ENCODE data around the gene CNTN4.

Gene CNTN4

DNA sequence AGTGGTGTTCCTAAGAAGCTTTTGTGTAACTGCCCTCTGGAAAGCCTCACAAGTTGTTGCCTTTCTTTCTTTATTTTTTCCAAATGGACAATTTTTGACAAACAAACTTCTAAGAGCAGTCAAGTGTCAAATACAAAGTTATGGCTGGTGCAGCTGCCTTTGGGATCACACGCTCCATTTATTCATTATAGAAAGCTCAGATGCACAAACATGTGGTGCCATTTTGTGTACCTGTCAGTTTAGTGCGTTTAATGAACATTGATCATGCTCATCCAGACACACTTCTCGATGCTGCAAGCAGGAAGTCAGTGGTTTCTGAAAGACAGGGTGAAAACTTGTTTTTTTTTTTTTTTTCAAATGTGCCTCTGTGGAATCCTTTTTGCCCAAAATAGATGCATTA, 324.5 kb downstream of the CNTN4 start:
- peak; percentile 51 for DNase-seq

DNA sequence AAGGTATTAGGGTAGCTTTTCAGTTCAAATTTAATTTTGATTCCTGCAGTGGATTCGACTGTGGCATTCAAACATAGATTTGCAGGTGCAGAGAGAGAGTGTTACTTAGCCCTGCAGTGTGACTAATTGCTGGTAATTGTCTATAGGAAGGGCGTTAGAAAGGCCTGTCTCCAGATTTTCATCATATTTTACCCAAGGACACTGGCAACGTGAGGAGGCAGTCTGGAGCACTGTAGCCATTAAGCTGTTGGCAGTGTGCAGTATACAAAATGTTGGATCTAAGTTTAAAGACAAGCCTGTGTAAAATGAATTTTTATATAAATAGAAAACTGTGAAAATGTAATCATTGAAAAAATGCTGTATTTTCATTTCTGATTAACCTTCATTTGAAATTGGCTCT, 342.9 kb downstream of the CNTN4 start:
- DNase-seq = no peak

DNA sequence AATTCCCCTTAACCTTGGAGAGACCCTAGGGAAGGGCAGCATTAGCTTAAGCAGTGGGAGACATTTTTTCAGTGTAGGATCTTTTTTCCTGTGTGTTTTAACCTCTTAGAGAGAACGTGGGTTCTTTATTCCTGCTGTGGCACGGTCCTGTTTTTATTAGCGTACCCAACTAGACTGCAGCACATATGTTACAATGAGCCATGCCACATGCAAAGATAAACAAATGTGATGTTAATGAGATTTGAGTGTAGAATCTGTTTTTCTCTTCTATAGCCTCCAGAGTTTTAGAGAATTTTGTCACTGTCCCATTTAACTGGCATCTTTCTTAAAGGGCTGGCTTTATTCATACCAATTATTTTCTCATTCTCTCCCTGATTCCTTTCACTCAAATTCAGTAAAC, 347.5 kb downstream of the CNTN4 start:
- DNase-seq = no peak

DNA sequence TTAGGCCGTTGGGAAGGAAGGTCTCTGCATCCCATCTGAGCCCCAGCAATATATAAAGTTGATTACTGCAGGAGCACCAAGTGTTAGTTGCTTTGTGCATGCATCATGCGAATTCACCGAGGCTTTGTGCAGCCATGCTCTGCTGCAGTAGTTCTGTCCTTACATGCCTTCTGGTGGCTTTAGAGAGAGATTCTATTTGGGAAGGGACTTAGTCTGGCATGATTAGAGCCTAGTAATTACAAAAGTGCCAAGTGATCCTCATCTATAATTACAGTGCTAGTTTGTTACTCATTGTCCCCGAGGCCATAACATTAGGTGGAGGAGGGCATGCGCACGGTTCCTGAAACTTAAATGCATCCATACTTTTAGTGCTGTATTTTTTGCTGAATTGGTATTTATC, 353.6 kb downstream of the CNTN4 start:
- DNase-seq = no peak

DNA sequence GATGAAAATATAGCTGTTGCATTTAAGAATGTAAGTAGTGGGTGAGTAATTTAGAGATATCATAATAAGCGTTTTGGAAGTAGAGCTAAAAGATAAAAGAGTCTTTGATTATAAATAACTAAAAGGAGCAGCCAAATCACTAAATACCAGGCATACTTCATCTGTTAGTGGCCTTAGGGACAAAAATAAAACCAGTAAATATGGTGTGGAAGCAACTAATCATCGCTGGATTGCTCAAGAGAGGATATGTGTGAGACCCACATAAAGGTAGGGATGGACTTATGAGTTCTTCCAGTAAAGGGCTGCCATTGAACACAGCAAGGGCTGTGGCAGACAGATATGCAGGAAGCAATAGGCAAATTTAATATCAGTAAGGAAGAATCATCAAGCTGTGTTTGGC, 356.2 kb downstream of the CNTN4 start:
- no peak for DNase-seq

- DNase-seq = no peak
These were observed 358.1 kb downstream of the CNTN4 start for GRCh38 chr3:2456788-2457187.

DNA sequence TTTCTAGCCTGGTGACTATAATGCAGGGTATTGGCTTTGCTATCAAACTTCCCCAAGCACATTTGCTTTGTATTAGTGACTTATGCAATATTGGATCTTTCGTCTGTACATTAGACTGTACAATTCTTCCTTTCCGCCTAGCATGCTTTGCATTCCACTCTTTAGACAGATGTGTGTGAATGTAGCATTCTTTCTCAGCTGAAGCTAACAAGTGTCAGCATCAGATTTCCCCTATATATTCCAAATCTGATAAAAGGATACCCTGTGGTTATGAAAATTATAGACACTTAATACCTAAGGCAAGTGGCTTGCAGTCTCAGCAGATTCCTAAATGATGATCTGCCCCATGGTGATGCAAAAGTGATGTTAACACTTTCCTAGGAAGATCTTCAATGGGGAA, 360.1 kb downstream of the CNTN4 start:
- no peak for DNase-seq

GRCh38 chr3:2465842-2466241, 367.2 kb downstream of the CNTN4 start:
- DNase-seq = peak; percentile 53

- DNase-seq = no peak
These were observed 370.1 kb downstream of the CNTN4 start for GRCh38 chr3:2468816-2469215.

GRCh38 chr3:2476996-2477395, 378.3 kb downstream of the CNTN4 start:
- DNase-seq = no peak

GRCh38 chr3:2477620-2478019, 379.0 kb downstream of the CNTN4 start:
- DNase-seq = no peak

- DNase-seq = no peak
These were observed 385.7 kb downstream of the CNTN4 start for GRCh38 chr3:2484162-2485026.

GRCh38 chr3:2485027-2485375, 386.3 kb downstream of the CNTN4 start:
- DNase-seq = no peak

GRCh38 chr3:2495746-2496145, 397.1 kb downstream of the CNTN4 start:
- peak; percentile 4 for DNase-seq

- no peak for DNase-seq
These were observed 406.2 kb downstream of the CNTN4 start for GRCh38 chr3:2504912-2505311.

DNA sequence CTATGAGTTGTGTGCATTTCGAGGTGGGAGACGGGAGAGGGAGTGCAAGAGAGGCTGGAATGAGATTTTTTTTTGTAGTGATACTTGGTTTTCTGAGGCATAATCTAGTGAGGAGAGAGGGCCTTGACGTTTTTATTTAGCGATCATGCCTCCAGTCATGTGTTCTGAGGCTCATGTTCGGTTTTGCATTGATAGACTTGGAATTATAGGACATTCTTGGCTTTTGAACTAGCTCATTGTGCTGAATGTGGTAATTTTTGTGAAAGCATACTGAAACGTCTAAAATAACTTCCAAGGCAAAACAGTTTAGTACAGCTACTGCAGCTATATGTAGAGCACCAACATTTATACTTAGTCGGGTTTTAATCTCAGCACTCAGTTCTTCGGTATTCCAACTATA, 408.1 kb downstream of the CNTN4 start:
- DNase-seq = no peak

- no peak for DNase-seq
These were observed 412.0 kb downstream of the CNTN4 start for GRCh38 chr3:2510591-2511145.

DNA sequence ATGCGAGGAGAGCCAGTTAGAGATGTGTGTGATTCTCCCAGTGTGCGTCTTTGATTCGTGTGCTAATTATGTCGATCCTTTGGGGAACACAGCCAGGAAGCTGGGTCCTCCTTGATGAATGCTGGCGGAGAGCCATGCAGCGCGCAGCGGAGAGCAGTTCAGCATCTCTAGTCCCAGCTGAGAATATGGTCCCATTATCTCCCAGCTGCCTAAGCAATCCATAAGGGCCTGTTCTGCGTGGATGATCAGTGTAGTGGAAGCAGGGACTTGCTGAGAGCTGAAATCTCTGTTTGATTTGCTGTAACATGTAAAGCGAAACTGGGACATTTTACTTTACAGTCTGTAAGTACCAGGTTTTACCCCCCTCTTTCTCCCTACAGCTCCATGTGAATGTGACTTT, 412.7 kb downstream of the CNTN4 start:
- peak; percentile 93 for DNase-seq

DNA sequence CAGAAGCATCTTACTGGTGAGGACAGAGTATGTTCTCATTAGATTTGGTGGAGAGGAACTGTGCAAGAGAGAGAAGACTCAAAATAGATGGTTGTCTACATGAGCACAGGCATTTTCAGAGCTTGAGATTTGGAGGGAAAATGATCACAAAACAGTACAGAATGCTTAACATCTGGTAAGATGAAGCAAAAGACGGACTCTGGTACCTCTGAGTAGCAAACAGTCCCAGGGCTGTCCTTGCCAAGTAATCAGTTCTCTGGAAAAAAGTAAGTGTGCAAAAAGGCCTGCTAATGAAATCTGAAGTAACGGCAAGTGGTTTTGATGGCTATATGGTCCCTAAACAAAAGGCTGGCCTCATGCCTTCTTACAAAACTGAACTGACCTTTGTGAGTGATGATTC, 414.2 kb downstream of the CNTN4 start:
- peak; percentile 32 for DNase-seq

DNA sequence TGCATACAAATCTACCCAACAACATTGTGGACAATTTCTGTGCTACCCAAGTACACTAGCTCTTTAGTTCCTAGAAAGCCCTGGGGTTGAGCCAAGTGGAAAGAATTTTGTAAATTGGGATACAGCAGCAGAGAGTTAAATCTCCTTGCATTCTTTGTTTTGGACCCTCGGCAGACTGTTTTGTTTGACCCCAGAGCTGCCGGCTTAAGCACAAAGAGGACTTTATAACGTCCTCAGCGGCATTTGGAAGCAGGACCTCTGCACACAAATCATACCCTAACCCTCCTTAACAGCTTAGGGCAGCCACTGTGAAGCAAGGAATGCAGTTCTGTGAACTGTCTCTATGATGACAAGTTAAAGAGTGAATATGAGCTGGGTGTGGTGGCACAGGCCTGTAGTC, 415.3 kb downstream of the CNTN4 start:
- no peak for DNase-seq

DNA sequence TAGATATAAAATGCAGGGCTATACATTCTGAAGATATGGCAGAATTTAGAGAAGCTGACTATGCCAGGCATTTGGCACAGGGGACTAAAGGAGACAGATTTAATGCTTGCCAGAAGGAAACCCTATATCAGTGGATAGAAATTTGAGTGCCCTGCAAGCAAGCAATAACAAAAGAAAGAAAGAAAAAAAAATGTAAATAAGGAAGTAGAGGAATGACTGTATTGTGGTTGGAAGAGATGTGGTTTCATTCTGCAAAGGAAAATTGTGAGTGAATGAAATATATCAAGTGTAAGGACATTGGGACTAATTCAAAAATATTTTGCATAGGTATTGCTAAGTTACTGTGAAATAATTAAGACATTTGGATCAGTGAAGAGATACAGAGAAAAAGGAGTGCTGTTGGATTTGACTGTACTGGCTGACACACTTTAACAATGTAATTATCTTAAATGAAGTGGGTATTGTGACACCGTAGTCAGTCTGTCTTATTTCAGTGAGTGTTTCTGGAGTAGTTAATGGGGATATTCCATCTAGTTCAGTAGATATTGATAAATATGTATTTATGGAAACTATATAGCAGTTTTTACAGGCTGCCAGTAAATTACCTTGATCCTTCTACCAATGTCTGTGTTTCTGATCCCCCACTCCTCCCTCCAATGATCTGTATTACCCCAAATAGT, 418.2 kb downstream of the CNTN4 start:
- peak; percentile 65 for DNase-seq

GRCh38 chr3:2517500-2518172, 419.0 kb downstream of the CNTN4 start:
- DNase-seq = peak; percentile 86

GRCh38 chr3:2523281-2523836, 424.7 kb downstream of the CNTN4 start:
- DNase-seq = peak; percentile 31
